Heart left ventricle (tissue), 16 donors: ENCODE data around the gene ARHGAP20. TPM values are rescaled to one million over a fixed set of nuclear protein-coding genes. Genes with fewer than 3 reads are reported as not detected.

Experiments
- ATAC-seq, 4 donors: fragments of 200-7000 bp; cut with Tn5 transposase; one replicate each; pipeline ENCODE4 v1.9.1; 2020 to 2022; ENCODE audit warnings: moderate library complexity in 4 of 4, mild to moderate bottlenecking in 3 of 4, moderate number of reproducible peaks in 1 of 4
- DNase-seq, 5 donors: peaks; one replicate each; pipeline ENCODE4 v3.0.0-alpha.2; 2020
- H3K27ac ChIP-seq, 12 donors: fragments of 200-600 bp; sonication (generic) in 4 of 12; one replicate each; pipeline versions ENCODE4 v1.5.0 to v1.8.0; 2016 to 2022; ENCODE audit warnings: mild to moderate bottlenecking in 2 of 12
- H3K27me3 ChIP-seq, 9 donors: fragments of 200-600 bp; sonication (generic) in 2 of 9; one replicate each; pipeline versions ENCODE4 v1.5.1 to v1.8.0; 2016 to 2022; ENCODE audit warnings: mild to moderate bottlenecking in 3 of 9
- H3K36me3 ChIP-seq, 9 donors: fragments of 200-600 bp; sonication (generic) in 2 of 9; one replicate each; pipeline versions ENCODE4 v1.5.0 to v1.8.0; 2018 to 2022; ENCODE audit warnings: mild to moderate bottlenecking in 2 of 9
- H3K4me1 ChIP-seq, 12 donors: fragments of 200-600 bp; sonication (generic) in 4 of 12; one replicate each; pipeline versions ENCODE4 v1.5.0 to v1.8.0; 2016 to 2022; ENCODE audit warnings: mild to moderate bottlenecking in 3 of 12
- H3K4me3 ChIP-seq, 12 donors: fragments of 200-600 bp; sonication (generic) in 4 of 12; one replicate each; pipeline versions ENCODE4 v1.5.0 to v1.8.0; 2017 to 2022; ENCODE audit warnings: mild to moderate bottlenecking in 9 of 12, moderate library complexity in 4 of 12
- H3K9me3 ChIP-seq, 12 donors: fragments of 200-600 bp; sonication (generic) in 4 of 12; one replicate each; pipeline versions ENCODE4 v1.5.0 to v1.8.0; 2016 to 2022; ENCODE audit warnings: mild to moderate bottlenecking in 1 of 12
- CTCF ChIP-seq, 12 donors: fragments of 200-600 bp; sonication (generic) in 4 of 12; IDR thresholded peaks; one replicate each; pipeline versions ENCODE4 v1.5.0 to v1.8.0; 2018 to 2022; ENCODE audit warnings: antibody characterized with exemption in 12 of 12, mild to moderate bottlenecking in 5 of 12
- POLR2A ChIP-seq, 2 donors: fragments of 450-650 bp; IDR thresholded peaks; one replicate each; pipeline ENCODE4 v1.6.1; 2017; ENCODE audit warnings: antibody characterized with exemption in 2 of 2, mild to moderate bottlenecking in 2 of 2, moderate library complexity in 2 of 2
- WGBS, 4 donors: extraction: QIAGEN DNeasy Blood & Tissue Kit in 2 of 4; methylation state at CpG; one replicate each; pipeline versions ENCODE4 v1.1.5 to v1.1.7; 2013 to 2018; 5-methylcytosine and 5-hydroxymethylcytosine counted together
- intact Hi-C, 10 donors: fragments of 100-400 bp; cut with DNase I; formaldehyde crosslinking; loops; one replicate each; pipeline versions ENCODE4 v1.11.1 to v1.14.2; 2022
- polyA plus RNA-seq, 2 donors: library from polyadenylated mRNA; stranded (reverse); fragments of 200-250 nt; gene quantifications; one replicate each; pipeline ENCODE4 v1.2.3, GENCODE V29; 2013
- total RNA-seq, 9 donors: library from RNA; depleted of rRNA in 2 of 9; stranded (reverse); fragments of >200 nt in 2 of 9; fragmentation: NEBNext Ultra II Directional in 3 of 9; extraction: Animal tissue kit (Norgen Biotek cat#: 25700) in 3 of 9; gene quantifications; one replicate each; pipeline versions ENCODE4 v1.1.0 to v1.2.4, GENCODE V29; 2016 to 2023
- donor health status: ischemic (EF 13 %, LVEDD 7.1; RV severe dilation, severe dysfunction).
- donor health status: healthy with polysubstance abuse.
- donor health status: DM: no; HTN: yes; CAD: no.
- donor health status: DM: no; HTN: no; CAD: no.
- donor health status: ischemic (EF 25% LVEDD 6.9; RV normal size, moderate dysfunction).
- donor health status: ischemic (EF 25% LVEDD 5.7; RV mildly dilated, moderate dysfunction).
- donor health status: healthy.
- donor health status: DM: yes; HTN: yes; CAD: no.
- donor health status: ischemic (EF 35%, LVEDD 5.7; RV mildly dilated, moderate dysfunction).
- donor health status: nonischemic (EF 11% LVEDD 7.7; RV severe dilation, severe dysfunction).
- donor health status: DM: yes; HTN: yes; CAD: no.
- donor health status: PGD.
- donor health status: ischemic (EF 29% LVEDD 5.4; RV normal size, mild dysfunction).
- donor health status: nonischemic (EF 23%, LVEDD 6.1; RV moderate dilation, normal function).

The ARHGAP20 gene
- total and polyA plus RNA-seq, 11 donors = 0.05 to 2.1 (median 0.28) TPM

- TF ChIP-seq CTCF (IDR thresholded peaks at IDR 0.05) = no peak
- no peak for TF ChIP-seq POLR2A (IDR thresholded peaks at IDR 0.05)
- H3K4me1 ChIP-seq = no peaks in the 10 kb centered on the region
- no peaks in the 10 kb centered on the region for H3K36me3 ChIP-seq
- H3K27ac ChIP-seq = no peak overlapping the region
- no peak for ATAC-seq
- no peak for DNase-seq
- H3K9me3 ChIP-seq = peaks cover 0 to 3% (median 0%) of the 10 kb centered on the region in 12 donors
- H3K27me3 ChIP-seq = no peaks in the 10 kb centered on the region
- H3K4me3 ChIP-seq = no peak overlapping the region
- intact Hi-C loops = no loop called here
These were observed 174.1 kb downstream of the ARHGAP20 start for GRCh38 chr11:110538154-110538553.

GRCh38 chr11:110530900-110531741, 181.1 kb downstream of the ARHGAP20 start:
- Histone ChIP-seq H3K4me3 (no peak overlapping the region), H3K27me3 (no peaks in the 10 kb centered on the region), H3K4me1 (no peaks in the 10 kb centered on the region), H3K27ac (no peak overlapping the region), H3K36me3 (no peaks in the 10 kb centered on the region), H3K9me3 (peaks cover 0 to 28% (median 0%) of the 10 kb centered on the region in 12 donors)
- TF ChIP-seq CTCF (IDR thresholded peaks at IDR 0.05) (no peak), POLR2A (IDR thresholded peaks at IDR 0.05) (no peak)
- DNase-seq = no peak
- WGBS, 4 donors = 55 to 64% (median 61%) methylated on average over 5 to 6 of the region's 6 CpGs
- ATAC-seq = no peak
- intact Hi-C loops = no loop called here

- no peaks in the 10 kb centered on the region for H3K4me1 ChIP-seq
These were observed 183.2 kb downstream of the ARHGAP20 start for GRCh38 chr11:110529043-110529442.

More at GRCh38 chr11:110529043-110529442, 183.2 kb downstream of the ARHGAP20 start:
- intact Hi-C loops = no loop called here
- H3K27ac ChIP-seq = no peak overlapping the region
- no peak overlapping the region for H3K4me3 ChIP-seq
- TF ChIP-seq CTCF (IDR thresholded peaks at IDR 0.05) (peak in 4 of 12 donors; percentile 2 to 34 (median 7)), POLR2A (IDR thresholded peaks at IDR 0.05) (no peak)
- no peaks in the 10 kb centered on the region for H3K36me3 ChIP-seq
- H3K27me3 ChIP-seq = no peaks in the 10 kb centered on the region
- ATAC-seq = no peak
- peaks cover 0 to 28% (median 0%) of the 10 kb centered on the region in 12 donors for H3K9me3 ChIP-seq
- DNase-seq = no peak
